Uterus (tissue), 4 donors: ENCODE measurements around the gene IRF9. TPM values are rescaled to one million over a fixed set of nuclear protein-coding genes. Genes with fewer than 3 reads are reported as not detected.

Experiments used
- DNase-seq, 2 donors: peaks; one replicate each; pipeline ENCODE4 v3.0.0-alpha.2; 2019 to 2020
- H3K27ac ChIP-seq, 2 donors: fragments of 200-600 bp; sonication (generic); 1 replicate in 1 of 2; 2 replicates in 1 of 2; pipeline ENCODE4 v1.5.1; 2016 to 2018
- H3K27me3 ChIP-seq, 2 donors: fragments of 200-600 bp; sonication (generic); one replicate each; pipeline ENCODE4 v1.5.1; 2018 to 2019; ENCODE audit warnings: control low read depth in 1 of 2
- H3K36me3 ChIP-seq, 2 donors: fragments of 200-600 bp; sonication (generic); one replicate each; pipeline ENCODE4 v1.5.1; 2019; ENCODE audit warnings: control low read depth in 1 of 2
- H3K4me1 ChIP-seq, 2 donors: fragments of 200-600 bp; sonication (generic); one replicate each; pipeline ENCODE4 v1.5.1; 2018 to 2019; ENCODE audit warnings: control low read depth in 1 of 2
- H3K4me3 ChIP-seq, 2 donors: fragments of 200-600 bp; sonication (generic); 1 replicate in 1 of 2; 2 replicates in 1 of 2; pipeline ENCODE4 v1.5.1; 2018 to 2019; ENCODE audit warnings: mild to moderate bottlenecking in 1 of 2
- H3K9me3 ChIP-seq, 2 donors: fragments of 200-600 bp; sonication (generic); one replicate each; pipeline ENCODE4 v1.5.1; 2019; ENCODE audit warnings: control low read depth in 1 of 2
- POLR2A ChIP-seq, 2 donors: fragments of 450-650 bp; IDR thresholded peaks; one replicate each; pipeline ENCODE4 v1.6.1; 2016; ENCODE audit warnings: antibody characterized with exemption in 2 of 2, mild to moderate bottlenecking in 1 of 2, moderate library complexity in 1 of 2
- intact Hi-C: fragments of 100-400 bp; cut with DNase I; formaldehyde crosslinking; loops from one replicate; pipeline ENCODE4 v1.15.1; 2023; ENCODE audit warnings: low total_unique reads
- total RNA-seq, 4 donors: library from RNA; depleted of rRNA in 3 of 4; stranded (reverse); fragments of >200 nt in 3 of 4; gene quantifications; one replicate each; pipeline versions ENCODE4 v1.1.0 to v1.2.4, GENCODE V29; 2014 to 2023
- TF ChIP-seq, protein P1 (sequence below), 4 experiments: fragments of 200-600 bp in 2 of 4; fragments of 450-650 bp in 2 of 4; sonication (generic) in 2 of 4; IDR thresholded peaks; one replicate each; pipeline ENCODE4 v1.5.1; 2016 to 2019; ENCODE audit warnings: antibody characterized with exemption in 4 of 4, mild to moderate bottlenecking in 2 of 4, moderate library complexity in 1 of 4
- donor health status: DM: yes; HTN: yes; CAD: no.

Gene IRF9
- total RNA-seq, 4 donors from 2014 or later: 33.2 to 205 (median 67.2) TPM

DNA sequence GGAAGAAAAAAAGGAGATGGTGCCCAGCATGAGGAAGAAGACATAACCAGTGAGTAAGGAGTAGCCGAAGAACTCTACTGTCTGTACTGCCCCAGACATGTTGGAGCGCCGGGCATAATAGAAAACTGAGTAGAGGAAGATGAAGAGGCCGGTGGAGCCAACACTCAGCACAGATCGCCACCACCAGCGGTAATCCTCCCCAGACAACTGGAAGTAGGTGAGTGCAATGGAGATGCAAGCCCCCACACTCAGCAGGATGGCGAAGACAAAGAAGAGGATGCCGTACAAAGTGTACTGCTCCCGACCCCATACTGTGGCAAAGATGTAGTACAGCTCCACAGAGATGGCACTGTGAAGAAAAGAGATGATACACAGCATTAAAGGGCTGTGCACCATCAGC is 28.4 kb downstream of the IRF9 start:
- no peak for DNase-seq
- Histone ChIP-seq H3K4me1 (no peaks in the 10 kb centered on the region), H3K4me3 (no peak overlapping the region), H3K27ac (no peak overlapping the region), H3K36me3 (no peaks in the 10 kb centered on the region), H3K9me3 (no peaks in the 10 kb centered on the region), H3K27me3 (no peaks in the 10 kb centered on the region)
- TF ChIP-seq, protein P1, sequence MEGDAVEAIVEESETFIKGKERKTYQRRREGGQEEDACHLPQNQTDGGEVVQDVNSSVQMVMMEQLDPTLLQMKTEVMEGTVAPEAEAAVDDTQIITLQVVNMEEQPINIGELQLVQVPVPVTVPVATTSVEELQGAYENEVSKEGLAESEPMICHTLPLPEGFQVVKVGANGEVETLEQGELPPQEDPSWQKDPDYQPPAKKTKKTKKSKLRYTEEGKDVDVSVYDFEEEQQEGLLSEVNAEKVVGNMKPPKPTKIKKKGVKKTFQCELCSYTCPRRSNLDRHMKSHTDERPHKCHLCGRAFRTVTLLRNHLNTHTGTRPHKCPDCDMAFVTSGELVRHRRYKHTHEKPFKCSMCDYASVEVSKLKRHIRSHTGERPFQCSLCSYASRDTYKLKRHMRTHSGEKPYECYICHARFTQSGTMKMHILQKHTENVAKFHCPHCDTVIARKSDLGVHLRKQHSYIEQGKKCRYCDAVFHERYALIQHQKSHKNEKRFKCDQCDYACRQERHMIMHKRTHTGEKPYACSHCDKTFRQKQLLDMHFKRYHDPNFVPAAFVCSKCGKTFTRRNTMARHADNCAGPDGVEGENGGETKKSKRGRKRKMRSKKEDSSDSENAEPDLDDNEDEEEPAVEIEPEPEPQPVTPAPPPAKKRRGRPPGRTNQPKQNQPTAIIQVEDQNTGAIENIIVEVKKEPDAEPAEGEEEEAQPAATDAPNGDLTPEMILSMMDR (IDR thresholded peaks at IDR 0.05): no peak
- no peak for TF ChIP-seq POLR2A (IDR thresholded peaks at IDR 0.05)
- intact Hi-C loops: no loop called here

DNA sequence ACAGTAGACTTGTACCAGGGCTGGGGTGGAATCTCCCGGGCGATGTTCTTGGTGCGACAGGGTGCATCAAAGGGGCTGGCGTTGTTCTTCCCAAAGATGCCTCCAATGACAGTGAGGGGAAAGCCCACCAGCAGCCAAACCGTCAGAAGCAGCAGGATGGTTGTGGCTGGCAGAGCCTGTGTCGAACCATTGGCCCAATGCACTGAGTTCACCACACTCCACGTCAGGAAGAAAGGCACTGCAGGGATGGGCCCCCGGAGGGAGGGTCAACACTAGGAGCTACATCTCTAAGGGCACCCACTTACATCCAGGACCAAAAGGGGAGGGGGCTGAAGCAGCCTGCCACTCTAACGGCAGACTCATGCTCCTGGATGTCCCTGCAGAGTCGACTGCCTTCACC is 29.4 kb downstream of the IRF9 start:
- intact Hi-C loops: no loop called here
- H3K4me1 ChIP-seq: no peaks in the 10 kb centered on the region
- no peak overlapping the region for H3K27ac ChIP-seq
- no peaks in the 10 kb centered on the region for H3K27me3 ChIP-seq
- no peaks in the 10 kb centered on the region for H3K9me3 ChIP-seq
- TF ChIP-seq, protein P1 (IDR thresholded peaks at IDR 0.05): no peak
- no peak for TF ChIP-seq POLR2A (IDR thresholded peaks at IDR 0.05)
- H3K4me3 ChIP-seq: no peak overlapping the region
- no peaks in the 10 kb centered on the region for H3K36me3 ChIP-seq
- DNase-seq: no peak

DNA sequence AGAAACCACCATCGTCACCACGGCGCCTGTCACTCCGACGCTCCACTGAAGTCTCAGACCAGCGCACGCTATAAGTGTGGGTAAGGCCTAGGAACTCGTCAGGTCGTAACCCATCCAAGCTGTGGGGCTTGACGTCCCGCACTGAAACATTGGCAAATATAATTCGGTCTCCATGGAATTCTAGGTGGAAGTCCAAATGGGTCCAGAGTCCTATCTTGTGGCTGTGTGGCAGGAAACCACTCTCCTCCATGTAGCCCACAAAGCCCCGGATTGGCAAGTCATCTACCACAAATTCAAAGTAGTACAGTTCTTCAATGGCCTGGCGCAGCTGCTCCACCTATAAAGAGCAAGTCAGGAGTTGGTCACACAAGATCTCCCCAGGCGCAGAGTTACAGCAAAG is 31.9 kb downstream of the IRF9 start:
- TF ChIP-seq POLR2A (IDR thresholded peaks at IDR 0.05): no peak
- TF ChIP-seq, protein P1 (IDR thresholded peaks at IDR 0.05): no peak
- no peak for DNase-seq
- no peaks in the 10 kb centered on the region for H3K4me1 ChIP-seq
- H3K27me3 ChIP-seq: no peaks in the 10 kb centered on the region
- no peak overlapping the region for H3K4me3 ChIP-seq
- H3K36me3 ChIP-seq: no peaks in the 10 kb centered on the region
- H3K9me3 ChIP-seq: no peaks in the 10 kb centered on the region
- H3K27ac ChIP-seq: no peak overlapping the region
- intact Hi-C loops: no loop called here

DNA sequence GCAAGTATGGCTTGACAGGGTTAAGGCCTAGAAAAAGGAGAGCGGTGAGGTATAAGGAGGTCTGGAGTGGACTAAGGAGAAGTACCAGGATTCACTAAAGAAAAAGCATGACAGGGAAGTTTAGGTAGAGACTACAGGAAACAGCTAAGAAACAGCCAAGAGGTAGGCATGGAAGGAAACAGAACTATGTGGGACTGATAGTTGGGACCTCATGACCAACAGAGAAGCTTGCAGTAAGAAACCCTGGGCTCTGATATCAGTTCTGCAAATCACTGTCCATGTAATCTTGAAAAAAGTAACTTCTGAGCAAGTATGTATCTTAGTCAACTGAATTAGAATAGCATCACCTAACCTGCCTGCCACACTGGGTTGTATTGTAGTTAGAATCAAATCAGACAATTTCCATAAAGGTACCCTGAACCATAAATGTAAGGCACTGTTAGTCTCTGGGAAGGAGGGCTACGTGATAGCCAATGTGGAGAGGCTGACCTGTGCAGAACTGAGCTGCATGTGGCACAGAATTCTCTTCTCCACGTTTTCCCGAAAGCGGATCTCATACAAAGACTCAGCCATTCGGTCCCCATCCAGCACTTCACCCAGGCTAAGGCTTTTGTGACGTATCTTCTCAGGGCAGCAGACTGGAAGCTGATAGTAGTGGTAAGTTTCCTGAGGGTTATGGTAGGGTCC is 33.3 kb downstream of the IRF9 start:
- Histone ChIP-seq H3K27me3 (no peaks in the 10 kb centered on the region), H3K4me3 (peak overlapping the region; percentile 77 to 91), H3K9me3 (no peaks in the 10 kb centered on the region), H3K36me3 (no peaks in the 10 kb centered on the region), H3K4me1 (no peaks in the 10 kb centered on the region), H3K27ac (peak overlapping the region; percentile 94 to 95)
- no peak for TF ChIP-seq POLR2A (IDR thresholded peaks at IDR 0.05)
- TF ChIP-seq, protein P1 (IDR thresholded peaks at IDR 0.05): no peak
- no peak for DNase-seq
- intact Hi-C loops: no loop called here

DNA sequence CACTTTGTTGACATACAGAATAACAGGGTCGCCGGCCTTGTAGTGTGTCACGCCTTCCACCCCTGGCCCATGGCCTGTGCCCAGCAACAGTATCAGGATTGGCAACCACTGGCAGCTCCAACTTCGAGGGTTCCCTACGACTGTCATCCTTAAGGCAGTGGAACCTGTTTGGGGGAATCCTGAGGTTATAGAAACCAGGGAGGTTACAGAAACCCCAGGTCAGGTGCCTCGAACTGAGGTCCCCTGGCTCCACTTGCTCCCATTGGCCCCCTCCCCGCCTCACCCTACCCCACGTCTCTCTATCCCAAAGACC is 33.8 kb downstream of the IRF9 start:
- intact Hi-C loops: no loop called here
- Histone ChIP-seq H3K9me3 (no peaks in the 10 kb centered on the region), H3K4me1 (no peaks in the 10 kb centered on the region), H3K4me3 (peak overlapping the region; percentile 77 to 91), H3K27ac (peak overlapping the region; percentile 94 to 95), H3K36me3 (no peaks in the 10 kb centered on the region), H3K27me3 (no peaks in the 10 kb centered on the region)
- TF ChIP-seq POLR2A (IDR thresholded peaks at IDR 0.05): no peak
- TF ChIP-seq, protein P1 (IDR thresholded peaks at IDR 0.05): no peak
- no peak for DNase-seq
